PC-9 (cell line): ENCODE data around the gene AKAP12. TPM values are rescaled to one million over a fixed set of nuclear protein-coding genes. Genes with fewer than 3 reads are reported as not detected.

ENCODE experiments used
- BruUV-seq: library from RNA; stranded (reverse); fragments of 400-500 nt; replicated peaks from 2 replicates; lab custom pipeline; 2021; lab: Mats Ljungman, UMichigan
- CTCF ChIA-PET: fragments of 300-600 bp; sonication (Branson Sonifier 250); formaldehyde crosslinking; loops from one replicate; lab custom pipeline; 2022; ENCODE audit warnings: antibody characterized with exemption; lab: Charles Lee
- POLR2A ChIA-PET: fragments of 300-600 bp; sonication (Branson Sonifier 250); formaldehyde crosslinking; loops from one replicate; lab custom pipeline; 2022; ENCODE audit warnings: antibody characterized with exemption; ENCODE audit not compliant: unreplicated experiment; lab: Charles Lee
- DNase-seq, 2 experiments: peaks; one replicate each; pipeline versions ENCODE4 v3.0.0 to v3.0.0-alpha.2; 2015 to 2022; ENCODE audit warnings: mixed read lengths in 1 of 2
- H2AFZ ChIP-seq: fragments of 200-600 bp; sonication (generic); 2 replicates; pipeline ENCODE4 v1.8.1; 2017; ENCODE audit warnings: antibody characterized with exemption
- H3F3A ChIP-seq: fragments of 200-600 bp; sonication (generic); 2 replicates; pipeline ENCODE4 v1.8.1; 2017; ENCODE audit warnings: antibody characterized with exemption, mild to moderate bottlenecking, low read depth; ENCODE audit not compliant: insufficient read depth
- H3K27ac ChIP-seq: fragments of 200-600 bp; sonication (generic); 2 replicates; pipeline ENCODE4 v1.6.1; 2016; ENCODE audit warnings: mixed run types
- H3K27me3 ChIP-seq: fragments of 200-600 bp; sonication (generic); 2 replicates; pipeline ENCODE4 v1.6.1; 2016; ENCODE audit warnings: low read depth, mixed run types; ENCODE audit not compliant: insufficient read depth
- H3K36me3 ChIP-seq: fragments of 200-600 bp; sonication (generic); 2 replicates; pipeline ENCODE4 v1.6.1; 2016; ENCODE audit warnings: low read depth, mixed run types
- H3K4me1 ChIP-seq: fragments of 200-600 bp; sonication (generic); replicated peaks from 2 replicates; pipeline ENCODE4 v1.6.1; 2016; ENCODE audit warnings: mixed run types; ENCODE audit not compliant: insufficient read depth
- H3K4me2 ChIP-seq: fragments of 200-600 bp; sonication (generic); 2 replicates; pipeline ENCODE4 v1.6.1; 2017; ENCODE audit warnings: mixed run types
- H3K4me3 ChIP-seq: fragments of 200-600 bp; sonication (generic); 2 replicates; pipeline ENCODE4 v1.6.1; 2016; ENCODE audit warnings: mixed run types
- H3K79me2 ChIP-seq: fragments of 200-600 bp; sonication (generic); 2 replicates; pipeline ENCODE4 v1.6.1; 2017; ENCODE audit warnings: low read depth, mixed run types
- H3K9me2 ChIP-seq: fragments of 200-600 bp; sonication (generic); 2 replicates; pipeline ENCODE4 v1.8.1; 2017; ENCODE audit warnings: mild to moderate bottlenecking; ENCODE audit not compliant: insufficient read depth
- H3K9me3 ChIP-seq: fragments of 200-600 bp; sonication (generic); 2 replicates; pipeline ENCODE4 v1.8.1; 2016; ENCODE audit warnings: low read depth; ENCODE audit not compliant: insufficient read depth
- H4K20me1 ChIP-seq: fragments of 200-600 bp; sonication (generic); 2 replicates; pipeline ENCODE4 v1.8.1; 2017; ENCODE audit not compliant: insufficient read depth
- CTCF ChIP-seq: fragments of 200-600 bp; sonication (generic); conservative IDR thresholded peaks from 2 replicates; pipeline ENCODE4 v1.6.1; 2017; ENCODE audit warnings: mixed run types, antibody characterized with exemption, mild to moderate bottlenecking, moderate library complexity
- EZH2 ChIP-seq: fragments of 200-600 bp; sonication (generic); IDR thresholded peaks from 2 replicates; pipeline ENCODE4 v1.8.0; 2017; ENCODE audit warnings: antibody characterized with exemption, low read depth
- intact Hi-C: fragments of 100-400 bp; cut with micrococcal nuclease; formaldehyde crosslinking; loops from one replicate; pipeline ENCODE4 v1.10.0; 2022; ENCODE audit not compliant: unreplicated experiment
- total RNA-seq: library from RNA; stranded (reverse); gene quantifications from 2 replicates; pipeline ENCODE4 v1.2.3, GENCODE V29; 2021

The AKAP12 gene
- total RNA-seq, 1 experiment from 2014 or later: 12.6 TPM

GRCh38 chr6:151230277-151230577 lies 9.5 kb upstream of the AKAP12 start:
- no peak overlapping the region for H3K27ac ChIP-seq
- no peaks in the 10 kb centered on the region for H3F3A ChIP-seq
- intact Hi-C loops: no loop called here
- H3K27me3 ChIP-seq: no peaks in the 10 kb centered on the region
- ChIA-PET CTCF (no interaction called here), POLR2A (interaction anchor here (0.6 kb wide), 1 partner anchor 178 kb away, joined by 3 read pairs; no protein-coding TSS in a partner anchor)
- H3K4me2 ChIP-seq: no peak overlapping the region
- no peaks in the 10 kb centered on the region for H4K20me1 ChIP-seq
- no peaks in the 10 kb centered on the region for H3K79me2 ChIP-seq
- no peaks in the 10 kb centered on the region; the same call in 1 of the 2 replicates for H3K9me2 ChIP-seq
- H3K36me3 ChIP-seq: no peaks in the 10 kb centered on the region
- no peaks in the 10 kb centered on the region for H3K4me1 ChIP-seq
- TF ChIP-seq EZH2 (no peak), CTCF (no peak)
- no peak overlapping the region for H2AFZ ChIP-seq
- no peaks in the 10 kb centered on the region for H3K9me3 ChIP-seq
- BruUV-seq: no TSS peak
- H3K4me3 ChIP-seq: no peak overlapping the region
- DNase-seq: no peak

- DNase-seq: no peak
Measured at GRCh38 chr6:151232899-151233298, 6.9 kb upstream of the AKAP12 start.

GRCh38 chr6:151233731-151234130 lies 6.0 kb upstream of the AKAP12 start:
- no TSS peak for BruUV-seq
- H4K20me1 ChIP-seq: no peaks in the 10 kb centered on the region
- DNase-seq: no peak
- no peaks in the 10 kb centered on the region for H3K9me3 ChIP-seq
- H3K4me2 ChIP-seq: no peak overlapping the region
- H2AFZ ChIP-seq: no peak overlapping the region
- POLR2A ChIA-PET: no interaction called here
- H3K36me3 ChIP-seq: no peaks in the 10 kb centered on the region
- no peak overlapping the region for H3K27ac ChIP-seq
- CTCF ChIA-PET: no interaction called here
- no peaks in the 10 kb centered on the region; the same call in 1 of the 2 replicates for H3F3A ChIP-seq
- intact Hi-C loops: no loop called here
- TF ChIP-seq EZH2: no peak
- TF ChIP-seq CTCF: no peak
- H3K4me1 ChIP-seq: no peaks in the 10 kb centered on the region
- no peaks in the 10 kb centered on the region for H3K27me3 ChIP-seq
- no peak overlapping the region for H3K4me3 ChIP-seq
- H3K9me2 ChIP-seq: no peaks in the 10 kb centered on the region; the same call in 1 of the 2 replicates
- H3K79me2 ChIP-seq: no peaks in the 10 kb centered on the region

More at GRCh38 chr6:151232899-151233298, 6.9 kb upstream of the AKAP12 start:
- H3K4me1 ChIP-seq: no peaks in the 10 kb centered on the region
- no peaks in the 10 kb centered on the region; the same call in 1 of the 2 replicates for H3K9me2 ChIP-seq
- POLR2A ChIA-PET: no interaction called here
- no peaks in the 10 kb centered on the region for H3K36me3 ChIP-seq
- no peaks in the 10 kb centered on the region for H3K27me3 ChIP-seq
- CTCF ChIA-PET: no interaction called here
- H3K27ac ChIP-seq: no peak overlapping the region
- no peak overlapping the region for H3K4me3 ChIP-seq
- intact Hi-C loops: no loop called here
- no peaks in the 10 kb centered on the region for H3K79me2 ChIP-seq
- no peak overlapping the region for H3K4me2 ChIP-seq
- no TSS peak for BruUV-seq
- no peak overlapping the region for H2AFZ ChIP-seq
- no peaks in the 10 kb centered on the region for H3K9me3 ChIP-seq
- H4K20me1 ChIP-seq: no peaks in the 10 kb centered on the region
- TF ChIP-seq CTCF: no peak
- TF ChIP-seq EZH2: no peak
- no peaks in the 10 kb centered on the region for H3F3A ChIP-seq
